Spleen (tissue), 11 donors: Measurements from ENCODE around the gene CPNE2. TPM values are rescaled to one million over a fixed set of nuclear protein-coding genes. Genes with fewer than 3 reads are reported as not detected.

Experiments used
- DNase-seq: peaks from one replicate; pipeline ENCODE4 v3.0.0-alpha.2; 2020
- H3K27ac ChIP-seq, 8 donors: fragments of 200-600 bp; sonication (generic) in 7 of 8; 1 replicate in 4 of 8; 2 replicates in 4 of 8; pipeline versions ENCODE4 v1.5.0 to v1.8.0; 2016 to 2021; ENCODE audit warnings: inconsistent platforms in 4 of 8, mild to moderate bottlenecking in 4 of 8, moderate library complexity in 1 of 8
- H3K27me3 ChIP-seq, 7 donors: fragments of 200-600 bp; sonication (generic) in 6 of 7; replicated peaks in 1 of 7; 1 replicate in 4 of 7; 2 replicates in 3 of 7; pipeline versions ENCODE4 v1.5.0 to v1.8.0; 2016 to 2021; ENCODE audit warnings: inconsistent platforms in 3 of 7, mild to moderate bottlenecking in 1 of 7
- H3K36me3 ChIP-seq, 6 donors: fragments of 200-600 bp; sonication (generic) in 5 of 6; 1 replicate in 4 of 6; 2 replicates in 2 of 6; pipeline versions ENCODE4 v1.5.0 to v1.8.0; 2016 to 2021; ENCODE audit warnings: inconsistent platforms in 2 of 6
- H3K4me1 ChIP-seq, 6 donors: fragments of 200-600 bp; sonication (generic) in 5 of 6; 1 replicate in 3 of 6; 2 replicates in 3 of 6; pipeline versions ENCODE4 v1.5.0 to v1.8.0; 2016 to 2021; ENCODE audit warnings: inconsistent platforms in 3 of 6
- H3K4me3 ChIP-seq, 8 donors: fragments of 200-600 bp; sonication (generic) in 7 of 8; 1 replicate in 4 of 8; 2 replicates in 4 of 8; pipeline versions ENCODE4 v1.5.0 to v1.8.0; 2016 to 2021; ENCODE audit warnings: inconsistent platforms in 4 of 8, mild to moderate bottlenecking in 4 of 8, moderate library complexity in 2 of 8
- H3K9me3 ChIP-seq, 8 donors: fragments of 200-600 bp; sonication (generic) in 7 of 8; 1 replicate in 4 of 8; 2 replicates in 4 of 8; pipeline versions ENCODE4 v1.5.0 to v1.8.0; 2016 to 2021; ENCODE audit warnings: inconsistent platforms in 4 of 8
- POLR2A ChIP-seq, 3 donors: fragments of 450-650 bp; IDR thresholded peaks; one replicate each; pipeline ENCODE4 v1.5.1; 2017; ENCODE audit warnings: antibody characterized with exemption in 3 of 3, mild to moderate bottlenecking in 1 of 3
- POLR2AphosphoS5 ChIP-seq, 3 donors: sonication (generic); formaldehyde crosslinking; IDR thresholded peaks; one replicate each; pipeline ENCODE4 v1.5.1; 2017; ENCODE audit warnings: antibody characterized with exemption in 3 of 3
- WGBS, 5 donors: extraction: QIAGEN DNeasy Blood & Tissue Kit in 3 of 5; methylation state at CpG; one replicate each; pipeline versions ENCODE4 v1.1.5 to v1.1.7; 2013 to 2018; 5-methylcytosine and 5-hydroxymethylcytosine counted together
- intact Hi-C: fragments of 100-400 bp; cut with DNase I; formaldehyde crosslinking; loops from one replicate; pipeline ENCODE4 v1.15.0; 2023; ENCODE audit warnings: low total_unique reads
- polyA plus RNA-seq, 3 donors: library from polyadenylated mRNA; stranded (reverse); fragments of 200-250 nt; gene quantifications; one replicate each; pipeline ENCODE4 v1.2.1, GENCODE V29; 2013
- total RNA-seq, 7 donors: library from RNA; depleted of rRNA in 3 of 7; stranded (reverse); fragments of >200 nt in 3 of 7; fragmentation: NEBNext Ultra II Directional in 4 of 7; extraction: Animal tissue kit (Norgen Biotek cat#: 25700) in 4 of 7; gene quantifications; one replicate each; pipeline versions ENCODE4 v1.1.0 to v1.2.1, GENCODE V29; 2016 to 2021
- TF ChIP-seq, protein P1 (sequence below), 11 experiments: fragments of 200-600 bp in 7 of 11; fragments of 450-650 bp in 4 of 11; sonication (generic) in 4 of 11; IDR thresholded peaks in 8 of 11; conservative IDR thresholded peaks in 3 of 11; 1 replicate in 7 of 11; 2 replicates in 4 of 11; pipeline versions ENCODE4 v1.4.0 to v1.8.0; 2016 to 2021; ENCODE audit warnings: antibody characterized with exemption in 11 of 11, inconsistent platforms in 4 of 11, mild to moderate bottlenecking in 1 of 11
- donor health status: healthy with polysubstance abuse.
- donor health status: DM: no; HTN: no; CAD: no; lungs with moderate emphysema.
- donor health status: DM: no; HTN: no; CAD: no.
- donor health status: Bipolar disorder and iron deficiency.
- donor health status: healthy.
- donor health status: DM: no; HTN: no; CAD: no.
- donor health status: DM: yes; HTN: yes; CAD: no.

The CPNE2 gene
- total and polyA plus RNA-seq, 10 donors: 13.3 to 46.5 (median 31.8) TPM

DNA sequence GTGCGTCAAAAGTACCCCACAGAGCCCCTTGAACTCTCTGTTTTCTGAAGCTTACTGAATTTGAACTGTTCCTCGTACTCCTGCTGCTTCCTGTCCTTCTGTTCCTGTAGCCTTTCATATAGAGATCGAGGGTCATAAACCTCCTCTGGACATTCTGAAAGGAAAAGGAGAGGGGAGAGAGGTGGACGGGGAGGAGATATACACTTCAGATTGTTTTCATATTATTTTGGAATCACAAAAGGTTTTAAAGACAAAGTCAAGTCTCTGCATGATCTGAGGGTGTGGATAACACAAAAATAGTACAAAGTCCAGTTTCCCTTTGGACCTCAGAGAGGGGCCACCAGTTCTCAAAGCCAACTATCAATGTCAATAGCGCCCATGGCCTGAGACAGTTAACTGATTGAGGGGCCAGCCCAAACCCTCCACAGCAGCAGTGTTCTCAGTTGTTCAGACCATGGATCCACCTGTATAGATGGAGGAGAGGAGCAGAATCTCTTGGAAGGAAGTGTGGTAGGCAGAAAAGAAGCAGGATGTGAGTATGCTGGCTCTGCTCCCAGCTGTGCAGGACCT is 80.4 kb downstream of the CPNE2 start:
- Histone ChIP-seq H3K4me3 (no peak overlapping the region), H3K36me3 (peaks cover 0 to 86% (median 53%) of the 10 kb centered on the region in 6 donors), H3K9me3 (no peaks in the 10 kb centered on the region), H3K27ac (no peak overlapping the region), H3K4me1 (peaks cover 0 to 15% (median 4%) of the 10 kb centered on the region in 6 donors), H3K27me3 (no peaks in the 10 kb centered on the region)
- TF ChIP-seq, protein P1, sequence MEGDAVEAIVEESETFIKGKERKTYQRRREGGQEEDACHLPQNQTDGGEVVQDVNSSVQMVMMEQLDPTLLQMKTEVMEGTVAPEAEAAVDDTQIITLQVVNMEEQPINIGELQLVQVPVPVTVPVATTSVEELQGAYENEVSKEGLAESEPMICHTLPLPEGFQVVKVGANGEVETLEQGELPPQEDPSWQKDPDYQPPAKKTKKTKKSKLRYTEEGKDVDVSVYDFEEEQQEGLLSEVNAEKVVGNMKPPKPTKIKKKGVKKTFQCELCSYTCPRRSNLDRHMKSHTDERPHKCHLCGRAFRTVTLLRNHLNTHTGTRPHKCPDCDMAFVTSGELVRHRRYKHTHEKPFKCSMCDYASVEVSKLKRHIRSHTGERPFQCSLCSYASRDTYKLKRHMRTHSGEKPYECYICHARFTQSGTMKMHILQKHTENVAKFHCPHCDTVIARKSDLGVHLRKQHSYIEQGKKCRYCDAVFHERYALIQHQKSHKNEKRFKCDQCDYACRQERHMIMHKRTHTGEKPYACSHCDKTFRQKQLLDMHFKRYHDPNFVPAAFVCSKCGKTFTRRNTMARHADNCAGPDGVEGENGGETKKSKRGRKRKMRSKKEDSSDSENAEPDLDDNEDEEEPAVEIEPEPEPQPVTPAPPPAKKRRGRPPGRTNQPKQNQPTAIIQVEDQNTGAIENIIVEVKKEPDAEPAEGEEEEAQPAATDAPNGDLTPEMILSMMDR (IDR thresholded peaks at IDR 0.05 in 8 of 11, conservative IDR thresholded peaks at IDR 0.05 in 3 of 11): no peak
- TF ChIP-seq POLR2A (IDR thresholded peaks at IDR 0.05) (no peak), POLR2AphosphoS5 (IDR thresholded peaks at IDR 0.05) (no peak)
- intact Hi-C loops: loop anchor here (10.0 kb wide), 1 partner anchor 208 kb away; the partner anchor contains the start of gene CETP
- DNase-seq: no peak
- WGBS, 5 donors: 69 to 86% (median 84%) methylated on average over 5 of the region's 5 CpGs

DNA sequence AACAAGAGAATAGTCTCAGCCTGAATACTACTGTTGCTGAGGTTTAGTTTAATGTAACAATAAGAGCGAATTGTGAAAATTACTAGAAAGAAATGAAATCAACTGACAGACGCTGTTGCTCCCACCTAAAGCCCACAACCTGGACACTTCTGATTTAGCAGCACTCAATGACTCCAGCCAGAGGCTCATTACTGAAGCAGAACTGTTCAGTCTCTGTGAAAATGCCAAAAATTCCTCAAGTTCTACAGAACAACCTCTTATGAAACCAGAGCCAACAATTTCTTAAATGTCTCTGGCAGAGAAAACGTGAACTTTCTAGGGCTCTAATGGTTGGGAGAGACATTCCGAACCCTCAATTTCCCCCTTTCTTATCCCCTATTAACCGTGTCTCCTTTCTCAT is 83.5 kb downstream of the CPNE2 start:
- no peak overlapping the region for H3K4me3 ChIP-seq
- intact Hi-C loops: loop anchor here (10.0 kb wide), 1 partner anchor 211 kb away; the partner anchor contains the start of gene CETP

DNA sequence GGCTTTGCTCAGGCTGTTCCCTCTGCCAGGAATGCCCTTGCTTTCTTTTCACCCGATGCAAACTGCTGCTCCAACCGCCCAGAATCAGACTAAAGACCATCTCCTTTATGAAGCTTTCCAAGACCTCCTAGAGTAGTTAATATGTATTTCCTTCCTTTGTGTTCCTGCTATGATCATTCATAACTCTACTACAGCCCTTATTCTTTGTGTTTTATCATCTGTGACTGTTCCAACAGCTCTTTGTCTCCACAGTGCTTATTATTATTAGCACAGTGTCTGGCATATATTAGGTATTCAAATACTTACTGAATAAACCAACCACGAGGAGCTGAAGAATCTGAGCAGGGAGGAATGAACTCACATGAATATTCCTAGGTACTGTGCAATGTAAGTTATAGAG is 85.8 kb downstream of the CPNE2 start:
- intact Hi-C loops: loop anchor here (10.0 kb wide), 1 partner anchor 213 kb away; the partner anchor contains the start of gene CETP
- no peak for DNase-seq
- H3K9me3 ChIP-seq: no peaks in the 10 kb centered on the region
- H3K27me3 ChIP-seq: no peaks in the 10 kb centered on the region
- no peak overlapping the region for H3K4me3 ChIP-seq
- WGBS, 5 donors: 74 to 87% (median 78%) methylated on average over 3 of the region's 3 CpGs
- peaks cover 0 to 39% (median 10%) of the 10 kb centered on the region in 6 donors for H3K4me1 ChIP-seq
- TF ChIP-seq POLR2AphosphoS5 (IDR thresholded peaks at IDR 0.05): no peak
- TF ChIP-seq, protein P1 (IDR thresholded peaks at IDR 0.05 in 8 of 11, conservative IDR thresholded peaks at IDR 0.05 in 3 of 11): no peak
- TF ChIP-seq POLR2A (IDR thresholded peaks at IDR 0.05): no peak
- H3K36me3 ChIP-seq: peaks cover 0 to 58% (median 12%) of the 10 kb centered on the region in 6 donors
- H3K27ac ChIP-seq: no peak overlapping the region

More for the DNA sequence above, 83.5 kb downstream of the CPNE2 start:
- Histone ChIP-seq H3K4me1 (peaks cover 0 to 16% (median 0%) of the 10 kb centered on the region in 6 donors), H3K36me3 (peaks cover 0 to 79% (median 35%) of the 10 kb centered on the region in 6 donors), H3K9me3 (no peaks in the 10 kb centered on the region), H3K27me3 (no peaks in the 10 kb centered on the region), H3K27ac (no peak overlapping the region)
- TF ChIP-seq POLR2A (IDR thresholded peaks at IDR 0.05) (no peak), POLR2AphosphoS5 (IDR thresholded peaks at IDR 0.05) (no peak)
- TF ChIP-seq, protein P1 (IDR thresholded peaks at IDR 0.05 in 8 of 11, conservative IDR thresholded peaks at IDR 0.05 in 3 of 11): no peak
- DNase-seq: no peak
- WGBS, 5 donors: 83 to 91% (median 86%) methylated on average over 5 of the region's 5 CpGs

DNA sequence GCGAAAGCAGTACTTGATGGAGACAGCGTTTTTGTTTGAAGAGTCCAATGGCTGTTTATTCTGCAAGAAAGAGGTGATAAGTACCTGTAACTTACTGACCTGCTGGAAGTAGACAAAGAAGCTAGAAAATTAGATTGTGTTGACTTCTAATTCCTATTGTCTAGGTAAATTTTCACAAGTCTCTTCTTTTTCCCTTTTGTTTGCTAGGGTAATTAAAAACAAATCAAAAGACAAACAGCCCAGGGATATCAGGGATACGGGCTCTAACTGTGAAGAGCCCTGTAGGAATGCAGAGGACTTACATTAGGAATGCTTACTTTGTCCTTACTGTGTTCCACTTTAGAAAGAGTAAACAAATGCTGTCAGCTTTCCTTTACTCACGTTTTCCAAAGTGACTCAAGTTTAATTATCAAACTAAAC is 86.4 kb downstream of the CPNE2 start:
- intact Hi-C loops: loop anchor here (10.0 kb wide), 1 partner anchor 214 kb away; the partner anchor contains the start of gene CETP

More for the DNA sequence above, 86.4 kb downstream of the CPNE2 start:
- Histone ChIP-seq H3K27ac (no peak overlapping the region), H3K36me3 (peaks cover 0 to 52% (median 7%) of the 10 kb centered on the region in 6 donors), H3K27me3 (no peaks in the 10 kb centered on the region), H3K4me1 (peaks cover 0 to 45% (median 16%) of the 10 kb centered on the region in 6 donors), H3K4me3 (no peak overlapping the region), H3K9me3 (no peaks in the 10 kb centered on the region)
- no peak for DNase-seq
- 78 to 89% (median 86%) methylated on average over 4 of the region's 4 CpGs for WGBS, 5 donors
- TF ChIP-seq POLR2AphosphoS5 (IDR thresholded peaks at IDR 0.05) (no peak), POLR2A (IDR thresholded peaks at IDR 0.05) (no peak)
- TF ChIP-seq, protein P1 (IDR thresholded peaks at IDR 0.05 in 8 of 11, conservative IDR thresholded peaks at IDR 0.05 in 3 of 11): no peak
